Cortex of kidney (tissue), 1 donor: ENCODE results near the gene TMEM62.

ENCODE experiments used
- DNase-seq: peaks from one replicate; lab custom pipeline; 2025; lab: John Stamatoyannopoulos, UW

Gene TMEM62

GRCh38 chr15:43133430-43134156 lies at the start of gene TMEM62:
Gene TMEM62, plus strand, starts transcription at chr15:43133586. Its CDS starts 217 bp downstream, at chr15:43133803.
- no peak for DNase-seq

- DNase-seq = no peak
These were observed 47.5 kb upstream of the TMEM62 start for GRCh38 chr15:43085921-43086320.

GRCh38 chr15:43086551-43086950 lies 46.8 kb upstream of the TMEM62 start:
- no peak for DNase-seq

GRCh38 chr15:43091859-43092258 lies 41.5 kb upstream of the TMEM62 start:
- no peak for DNase-seq

GRCh38 chr15:43093026-43093425 lies 40.4 kb upstream of the TMEM62 start:
- DNase-seq = no peak

- DNase-seq = no peak
These were observed 38.9 kb upstream of the TMEM62 start for GRCh38 chr15:43094416-43095030.

GRCh38 chr15:43095243-43095642 lies 38.1 kb upstream of the TMEM62 start:
- no peak for DNase-seq

GRCh38 chr15:43095708-43096347 lies 37.6 kb upstream of the TMEM62 start:
- DNase-seq = no peak

- DNase-seq = no peak
These were observed 37.0 kb upstream of the TMEM62 start for GRCh38 chr15:43096411-43096810.

GRCh38 chr15:43099105-43099845 lies 34.1 kb upstream of the TMEM62 start:
- no peak for DNase-seq

- DNase-seq = no peak
These were observed 32.4 kb upstream of the TMEM62 start for GRCh38 chr15:43100971-43101370.

- no peak for DNase-seq
These were observed 31.2 kb upstream of the TMEM62 start for GRCh38 chr15:43102187-43102586.

- no peak for DNase-seq
These were observed 29.5 kb upstream of the TMEM62 start for GRCh38 chr15:43103907-43104306.

- DNase-seq = no peak
These were observed 29.0 kb upstream of the TMEM62 start for GRCh38 chr15:43104426-43104825.

GRCh38 chr15:43105077-43105736 lies 28.2 kb upstream of the TMEM62 start:
- no peak for DNase-seq

GRCh38 chr15:43105778-43106485 lies 27.5 kb upstream of the TMEM62 start, which contains the start of gene UBR1:
Gene UBR1, minus strand, starts transcription at chr15:43106038. Its CDS starts 16 bp downstream, at chr15:43106022.
- DNase-seq = no peak

- DNase-seq = no peak
These were observed 26.9 kb upstream of the TMEM62 start for GRCh38 chr15:43106486-43106829.

- no peak for DNase-seq
These were observed 25.6 kb upstream of the TMEM62 start for GRCh38 chr15:43107751-43108150.

GRCh38 chr15:43111354-43111753 lies 22.0 kb upstream of the TMEM62 start:
- DNase-seq = no peak

- DNase-seq = no peak
These were observed 15.1 kb upstream of the TMEM62 start for GRCh38 chr15:43118286-43118685.

- DNase-seq = no peak
These were observed 14.6 kb upstream of the TMEM62 start for GRCh38 chr15:43118829-43119228.
